GM19099 (cell line): ENCODE results near the gene ZKSCAN5.

Source experiments
- POLR2A ChIP-seq: IDR thresholded peaks from 3 replicates; pipeline ENCODE4 v1.6.1; 2011; ENCODE audit warnings: low read depth; ENCODE audit not compliant: insufficient read length; ENCODE audit errors: extremely low read depth

Gene ZKSCAN5

DNA sequence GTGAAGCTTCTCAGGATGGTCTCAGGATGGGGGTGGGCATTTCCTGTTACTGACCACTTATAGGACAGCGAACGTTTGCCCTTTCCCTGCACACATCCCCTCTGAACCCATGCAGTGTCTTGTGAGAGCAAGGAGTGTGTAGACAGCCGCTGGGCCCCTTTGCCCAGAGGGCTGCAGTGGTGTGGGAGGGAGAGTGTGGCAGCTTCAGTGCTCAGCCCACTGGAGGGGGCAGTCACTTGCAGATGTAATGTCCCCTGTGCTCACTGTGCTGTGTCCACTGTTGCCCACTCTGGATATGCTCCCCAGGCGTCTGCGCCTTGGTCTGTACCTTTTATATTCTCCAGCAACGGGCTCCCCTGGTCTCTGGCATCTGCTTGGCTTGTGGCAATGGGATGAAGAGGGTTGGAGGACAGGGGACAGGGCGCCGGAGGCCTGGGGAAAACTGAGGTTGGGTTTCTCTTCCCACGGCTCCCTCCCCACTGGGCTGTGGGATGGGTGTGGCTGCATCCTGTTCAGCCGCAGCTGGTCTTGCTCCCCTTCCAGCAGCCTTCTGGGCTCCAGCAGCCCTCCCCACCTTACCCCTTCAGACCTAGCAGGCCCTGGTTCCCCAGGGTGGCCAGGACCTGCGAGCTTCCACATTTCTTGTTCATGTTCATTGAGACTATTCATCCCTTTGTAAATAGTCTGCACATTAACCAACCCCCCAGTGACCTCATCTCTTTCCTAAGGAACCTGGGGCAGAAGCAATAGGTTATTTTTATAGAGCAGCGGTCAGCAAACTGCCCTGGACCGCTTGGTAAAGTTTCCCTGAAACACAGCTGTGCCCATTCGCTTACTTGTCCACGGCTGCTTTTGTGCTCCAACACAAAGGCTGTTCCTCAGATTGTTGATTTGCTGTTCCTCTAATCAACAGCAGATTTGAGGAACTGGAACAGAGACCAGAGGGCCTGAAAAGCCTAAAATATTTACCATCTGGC, 25.7 kb upstream of the ZKSCAN5 start:
- TF ChIP-seq POLR2A, result no peak

DNA sequence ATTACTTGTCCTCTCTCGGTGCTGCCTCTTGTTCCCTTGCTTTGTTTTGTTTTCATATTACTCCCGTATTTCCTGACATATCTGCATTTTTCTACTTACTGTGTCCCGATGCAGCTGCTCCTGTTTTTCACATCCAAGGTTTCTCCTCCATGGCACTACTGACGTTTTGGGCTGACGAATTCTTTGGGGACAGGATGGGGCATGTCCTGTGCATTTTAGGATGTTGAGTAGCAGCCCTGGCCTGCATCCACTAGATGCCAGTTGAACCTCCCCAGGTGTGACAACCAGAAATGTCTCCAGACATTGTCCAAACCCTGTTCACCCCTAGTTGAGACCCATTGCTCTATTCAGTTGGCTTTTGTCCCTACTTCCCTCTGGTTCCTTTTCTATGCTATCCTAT, 19.4 kb upstream of the ZKSCAN5 start:
- TF ChIP-seq POLR2A, result no peak

DNA sequence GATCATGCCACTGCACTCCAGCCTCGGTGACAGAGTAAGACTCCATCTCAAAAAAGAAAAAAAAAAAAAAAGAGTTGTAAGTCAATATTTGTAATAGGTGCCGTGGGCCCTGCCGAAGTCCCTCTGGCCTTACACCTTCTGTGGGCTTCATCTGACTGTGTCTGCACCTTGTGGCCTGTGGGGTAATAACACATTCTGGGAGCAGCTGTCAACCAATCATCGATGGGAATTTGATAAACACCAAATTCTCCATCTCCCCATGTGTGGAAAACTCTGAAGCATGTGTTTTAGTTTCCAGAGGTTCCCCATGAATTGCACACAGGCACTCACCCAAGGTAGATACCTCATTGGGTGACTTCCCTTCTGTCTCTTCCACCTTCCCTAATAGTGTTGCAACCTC, 15.2 kb upstream of the ZKSCAN5 start:
- no peak for TF ChIP-seq POLR2A

DNA sequence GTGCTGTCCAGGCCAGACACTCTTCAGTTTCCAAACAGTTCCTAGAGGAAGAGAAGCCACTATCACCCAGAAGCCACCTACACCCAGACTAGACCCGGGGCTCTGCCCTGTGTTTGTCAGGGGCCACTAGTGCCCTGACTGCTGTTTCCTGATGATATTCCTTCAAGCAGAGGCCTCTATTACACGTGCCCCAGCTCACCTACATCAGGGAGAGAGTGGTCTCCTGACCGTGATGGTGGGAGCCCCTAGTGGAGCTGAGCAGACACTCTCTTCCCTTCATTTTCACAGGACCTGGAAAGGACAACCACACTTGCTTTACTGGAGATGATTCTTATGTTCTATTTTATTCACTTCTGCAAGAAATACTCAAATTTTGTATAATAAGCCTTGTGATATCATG, 13.6 kb upstream of the ZKSCAN5 start:
- TF ChIP-seq POLR2A, result no peak

DNA sequence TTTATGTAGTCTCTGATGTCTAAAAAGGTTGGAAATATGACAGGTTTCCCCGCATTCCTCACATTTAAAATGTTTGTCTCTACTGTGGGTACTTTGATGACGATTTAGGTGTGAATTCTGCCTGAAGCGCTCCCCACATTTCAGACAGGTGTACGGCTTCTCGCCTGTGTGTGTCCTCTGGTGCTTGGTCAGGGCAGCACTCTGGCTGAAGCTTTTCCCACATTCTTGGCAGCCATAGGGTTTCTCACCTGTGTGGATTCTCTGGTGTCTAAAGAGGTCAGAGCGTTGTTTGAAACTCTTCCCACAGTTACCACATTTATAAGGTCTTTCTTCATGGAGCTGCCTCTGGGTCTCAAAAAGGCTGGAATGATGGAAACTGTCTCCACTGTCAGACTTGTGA, 10.6 kb upstream of the ZKSCAN5 start:
- TF ChIP-seq POLR2A, result no peak

DNA sequence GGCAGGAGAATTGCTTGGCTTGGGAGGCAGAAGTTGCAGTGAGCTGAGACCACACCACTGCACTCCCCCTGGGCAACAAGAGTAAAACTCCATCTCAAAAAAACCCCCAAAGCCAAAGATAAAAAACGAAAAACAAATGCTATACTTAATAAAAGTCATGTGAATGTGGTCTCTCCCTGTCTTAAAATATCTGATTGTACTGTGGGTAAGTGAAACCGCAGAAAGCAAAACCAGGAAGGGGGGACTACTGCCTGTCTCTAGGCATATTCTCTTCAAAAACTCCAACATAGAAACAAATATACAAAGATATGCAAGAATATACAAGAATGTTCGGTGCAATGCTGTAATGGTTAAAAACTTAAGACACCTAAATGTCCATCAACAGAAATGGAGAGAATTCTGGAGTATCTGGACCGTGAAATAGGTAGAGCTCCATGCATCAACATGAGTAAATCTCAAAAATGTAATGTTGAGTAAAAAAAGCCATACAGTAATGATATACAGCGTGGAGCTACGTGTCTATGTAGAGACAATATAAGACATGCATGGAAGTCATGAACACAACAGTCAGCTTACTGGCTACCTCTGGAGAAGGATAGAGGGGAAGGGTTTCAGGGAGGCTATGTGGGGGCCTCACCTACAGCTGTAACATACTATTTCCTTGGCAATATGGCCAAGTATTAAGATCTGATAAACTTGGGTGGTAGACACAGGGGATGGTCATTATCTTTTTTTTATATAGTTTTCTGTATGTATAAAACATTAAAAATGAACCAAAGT, 6.5 kb upstream of the ZKSCAN5 start:
- TF ChIP-seq POLR2A, result no peak

DNA sequence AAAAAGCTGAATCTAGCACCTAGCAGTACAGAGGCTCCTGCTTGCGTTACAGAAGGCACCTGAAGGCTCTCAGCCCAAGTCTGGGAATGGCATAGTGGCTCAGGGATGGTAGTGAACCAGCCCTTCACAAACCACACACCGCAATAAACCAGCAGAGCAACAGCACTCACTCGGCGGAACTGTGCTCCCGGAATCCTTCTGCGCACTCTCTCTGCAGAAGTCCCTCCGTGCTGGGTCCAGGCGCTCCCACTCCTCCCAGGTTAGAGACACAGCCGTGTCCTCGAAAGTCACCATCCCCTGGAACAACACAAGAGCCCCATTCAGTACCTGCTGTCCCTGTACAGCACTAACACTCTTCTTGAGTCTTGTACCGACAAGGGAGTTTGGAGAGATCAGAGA, 5.9 kb upstream of the ZKSCAN5 start:
- TF ChIP-seq POLR2A, result no peak

DNA sequence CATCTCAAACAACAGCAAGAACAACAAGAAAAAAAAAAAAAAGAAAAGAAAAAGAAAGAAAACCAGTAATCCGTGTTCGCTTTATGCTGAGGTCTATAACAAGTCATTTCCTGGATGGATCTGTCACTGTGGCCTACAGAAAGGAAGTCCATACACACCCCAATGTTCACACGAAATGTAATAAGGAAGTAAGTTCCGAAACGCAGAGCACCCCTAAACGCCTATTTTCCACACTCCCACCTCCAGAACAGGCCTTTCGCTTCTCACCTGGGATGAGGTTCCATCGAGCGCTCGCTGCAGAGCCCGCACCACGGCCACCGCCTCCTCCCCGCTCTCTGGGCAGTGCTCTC, 5.1 kb upstream of the ZKSCAN5 start:
- TF ChIP-seq POLR2A, result no peak

DNA sequence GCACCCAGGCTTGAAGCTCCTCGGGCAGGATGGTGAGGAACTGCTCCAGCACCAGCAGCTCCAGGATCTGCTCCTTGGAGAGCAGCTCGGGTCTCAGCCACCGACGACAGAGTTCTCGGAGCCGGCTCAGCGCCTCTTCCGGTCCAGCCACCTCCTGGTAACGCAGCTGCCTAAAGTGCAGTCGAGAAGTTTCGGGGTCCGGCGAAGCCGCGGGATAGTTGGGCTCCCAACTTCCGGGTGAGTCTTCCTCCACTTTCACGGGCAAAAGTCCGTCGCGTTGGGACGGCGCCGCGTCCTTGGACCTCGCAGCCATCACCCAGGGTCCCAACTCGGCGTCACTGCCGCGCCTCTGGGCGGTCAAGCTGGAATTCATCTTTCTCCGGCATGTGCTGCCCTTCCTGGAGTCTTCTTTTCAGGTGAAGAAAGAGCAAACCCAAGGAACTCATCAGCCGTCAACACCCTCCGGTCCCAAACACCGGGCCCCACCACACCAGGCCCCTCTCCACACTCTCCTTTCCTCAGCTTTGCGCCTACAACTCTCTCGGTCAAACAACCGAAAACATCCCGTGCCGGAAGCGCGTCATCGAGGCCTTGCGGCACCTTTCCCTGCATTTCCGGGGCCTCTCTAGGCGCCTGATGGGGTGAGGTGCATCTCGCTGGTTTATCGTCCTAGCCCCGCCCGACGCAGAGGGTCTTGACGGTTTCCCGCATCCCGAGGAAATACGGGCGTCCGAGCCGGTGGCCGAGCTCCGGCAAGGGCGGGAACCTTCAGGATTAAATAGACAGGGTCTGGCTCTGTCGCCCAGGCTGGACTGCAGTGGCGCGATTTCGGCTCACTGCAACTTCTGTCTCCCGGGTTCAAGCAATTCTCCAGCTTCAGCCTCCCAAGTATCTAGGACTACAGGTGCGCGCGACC, 4.5 kb upstream of the ZKSCAN5 start, which contains the start of gene ZNF394:
TSS of gene ZNF394 (minus strand) at position 561 of the 916 bp plus-strand sequence. CDS start at position 373, 188 bp downstream.
- peak; percentile 77 for TF ChIP-seq POLR2A

DNA sequence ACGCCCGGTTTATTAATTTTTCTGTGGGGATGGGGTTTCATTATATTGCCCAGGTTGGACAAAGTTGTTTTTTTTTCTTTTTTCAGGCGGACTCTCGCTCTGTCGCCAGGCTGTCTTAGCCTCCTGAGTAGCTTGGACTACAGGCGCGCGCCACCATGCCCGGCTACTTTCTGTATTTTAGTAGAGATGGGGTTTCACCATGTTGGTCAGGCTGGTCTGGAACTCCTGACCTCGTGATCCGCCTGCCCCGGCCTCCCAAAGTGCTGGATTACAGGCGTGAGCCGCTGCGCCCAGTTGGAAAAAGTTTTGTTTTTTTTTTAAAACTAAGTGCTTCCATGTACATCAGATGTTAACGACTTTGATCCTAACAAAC, 3.8 kb upstream of the ZKSCAN5 start:
- no peak for TF ChIP-seq POLR2A

DNA sequence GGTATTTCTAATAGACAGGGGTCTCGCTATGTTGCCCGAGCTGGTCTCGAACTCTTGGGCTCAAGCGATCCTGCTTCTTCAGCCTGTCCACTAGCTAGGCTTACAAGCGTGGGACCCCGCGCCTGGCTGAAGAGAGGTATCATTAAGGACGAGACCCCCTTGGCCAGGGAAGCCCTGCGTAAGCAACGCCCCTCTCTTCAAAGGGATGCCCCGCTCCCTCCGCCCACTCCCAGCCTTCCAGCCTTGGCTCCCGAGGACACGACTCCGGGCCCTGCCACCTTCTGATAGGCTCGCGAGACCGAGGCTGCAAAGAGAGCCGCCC, 220 bp upstream of the ZKSCAN5 start:
- TF ChIP-seq POLR2A, result no peak

DNA sequence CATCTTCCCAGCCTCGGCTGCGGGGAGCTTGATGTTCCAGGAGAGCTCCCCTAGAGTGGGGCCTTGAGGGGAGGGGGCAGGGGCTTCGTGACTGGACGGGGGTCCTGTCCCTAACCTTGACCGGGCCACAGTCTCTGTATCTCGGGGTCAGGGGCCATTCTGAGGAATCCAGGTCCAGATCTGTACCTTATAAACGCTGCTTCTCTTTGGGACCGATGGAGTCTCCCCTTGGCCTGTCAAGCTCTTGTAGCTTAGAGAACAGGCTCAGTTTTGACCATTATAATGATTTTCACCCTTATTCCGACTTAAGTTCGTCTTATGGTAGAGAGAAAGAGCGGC, 831 bp downstream of the ZKSCAN5 start:
- TF ChIP-seq POLR2A, result no peak

DNA sequence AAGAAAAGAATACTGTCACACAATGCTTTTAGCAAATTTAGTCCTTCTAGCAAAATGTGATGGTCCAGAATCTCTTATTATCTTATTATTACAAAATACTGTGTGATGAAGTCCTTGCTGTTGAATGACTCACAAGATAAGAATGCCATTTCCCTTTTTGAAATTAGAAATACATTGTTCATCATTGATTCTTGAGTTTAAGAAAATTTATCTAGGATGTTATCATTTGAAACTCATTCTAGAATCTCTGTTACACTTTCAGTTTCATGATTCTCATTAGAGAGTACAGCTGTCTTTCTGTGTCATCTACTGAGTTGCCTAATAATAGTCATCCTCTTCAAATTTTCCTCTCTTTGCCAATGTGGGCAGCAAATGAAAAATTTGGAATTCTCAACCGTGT, 9.6 kb downstream of the ZKSCAN5 start:
- TF ChIP-seq POLR2A, result no peak

DNA sequence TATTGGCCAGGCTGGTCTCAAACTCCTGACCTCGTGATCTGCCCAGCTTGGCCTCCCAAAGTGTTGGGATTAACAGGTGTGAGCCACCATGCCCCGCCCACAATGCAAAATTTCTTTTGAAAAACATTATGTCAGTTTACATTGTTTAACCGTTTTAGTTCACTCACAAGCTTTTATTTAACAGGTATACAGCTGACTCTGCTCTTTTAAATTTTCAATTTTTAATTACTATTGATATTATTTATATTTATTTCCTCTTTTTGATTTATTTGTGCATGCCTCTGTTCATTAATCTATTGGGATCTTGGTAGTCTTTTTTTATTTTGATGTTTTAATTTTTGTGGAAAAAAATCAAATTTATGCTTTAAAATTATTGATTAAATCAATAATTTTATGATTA, 16.9 kb downstream of the ZKSCAN5 start:
- TF ChIP-seq POLR2A, result no peak
